ENCODE measurements around the gene ARHGEF4.
"Not testable (repeated sequence)": the region's sequence is repeated elsewhere in the genome, so short reads cannot be mapped to it uniquely, and the experiment has no call there.

ARHGEF4 gene

DNA sequence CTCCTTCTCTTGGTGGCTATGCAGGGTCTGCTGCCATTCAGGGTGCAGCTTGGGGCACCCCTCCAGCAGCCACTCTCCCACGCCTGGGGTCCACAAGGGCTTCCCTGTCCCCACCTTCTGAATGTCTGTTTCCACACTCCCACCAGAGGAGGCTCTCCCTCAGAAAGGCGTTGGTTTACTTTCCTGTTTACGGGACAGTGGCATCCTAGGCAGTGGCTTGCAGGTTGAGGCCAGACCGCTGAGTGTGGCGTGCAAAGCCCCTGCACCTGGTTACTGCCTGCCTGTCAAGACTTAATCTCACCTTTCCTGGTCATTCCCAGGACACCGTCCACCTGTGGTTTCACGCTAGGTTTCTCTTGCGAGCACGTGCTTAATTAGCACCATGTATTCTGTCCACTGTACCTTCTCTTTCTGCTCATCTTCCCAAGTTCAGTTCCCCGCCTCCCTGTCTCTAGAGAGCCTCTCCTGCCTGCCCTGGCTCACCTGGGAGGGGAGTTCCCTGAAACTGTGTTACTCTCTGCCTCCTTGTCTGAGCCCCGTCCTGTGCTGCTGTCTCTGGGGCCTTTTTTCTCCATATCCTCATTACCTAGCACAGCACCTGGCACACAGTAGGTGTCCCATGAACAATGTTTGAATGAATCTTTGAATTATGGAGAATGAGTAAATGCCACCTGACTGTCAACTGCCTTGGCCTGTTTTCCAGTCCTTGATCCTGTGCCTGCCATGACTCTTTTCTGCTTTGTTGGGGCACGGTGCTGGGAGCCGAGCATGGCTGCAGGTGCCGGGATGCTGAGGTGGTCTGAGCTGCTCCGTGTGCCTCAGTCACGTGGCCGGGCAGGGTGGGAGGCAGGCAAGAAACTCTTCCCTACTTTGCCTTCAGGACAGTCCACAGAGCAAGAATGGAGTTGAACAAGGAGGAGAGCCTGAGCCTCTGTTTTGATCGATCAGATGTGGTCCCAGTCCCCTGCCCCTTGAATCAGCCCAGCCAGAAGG is 56.4 kb downstream of the ARHGEF4 start:
- no peak for DNase-seq

- no peak for DNase-seq
These were observed 57.7 kb downstream of the ARHGEF4 start for GRCh38 chr2:130894326-130894942.

DNA sequence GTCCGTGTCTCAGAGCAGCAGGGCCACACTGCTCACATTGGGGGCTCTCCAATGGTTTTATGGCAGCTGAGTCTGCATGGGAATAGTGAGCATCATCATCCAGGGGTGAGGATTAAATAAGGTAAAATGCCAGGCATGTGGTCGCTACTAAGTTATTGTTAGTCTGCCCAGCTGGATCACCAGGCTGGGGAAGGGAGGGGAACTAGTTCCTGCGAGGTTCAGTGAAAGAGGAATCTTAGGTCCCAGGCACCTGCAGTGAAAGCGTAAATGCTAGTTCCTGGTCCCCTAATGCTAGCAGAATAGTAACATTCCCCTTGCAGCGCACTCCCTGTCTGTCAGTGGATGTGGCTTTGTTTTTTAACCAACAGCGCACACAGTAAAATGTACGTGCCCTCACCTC is 60.1 kb downstream of the ARHGEF4 start:
- no peak for DNase-seq

DNA sequence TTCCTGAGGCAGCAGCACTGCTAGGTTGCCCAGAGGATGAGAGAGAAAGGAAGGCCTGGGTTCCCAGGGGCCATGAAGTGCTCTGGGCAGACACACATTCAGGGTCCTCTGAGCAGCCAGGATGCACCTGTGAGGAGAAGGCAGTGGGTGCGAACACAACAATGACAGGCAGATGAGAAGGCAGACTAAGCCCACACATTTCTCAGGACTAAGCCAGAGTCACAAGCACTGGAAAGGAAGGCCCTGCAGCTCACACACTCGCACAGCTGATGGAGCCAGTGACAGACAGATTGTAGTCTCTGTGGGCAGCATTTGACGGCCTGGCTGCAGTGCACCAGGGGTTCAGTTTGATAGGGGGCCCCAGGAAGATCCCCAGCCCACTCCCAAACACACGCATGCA is 61.8 kb downstream of the ARHGEF4 start:
- no peak for DNase-seq

- DNase-seq, result no peak
These were observed 62.6 kb downstream of the ARHGEF4 start for GRCh38 chr2:130899306-130899705.

DNA sequence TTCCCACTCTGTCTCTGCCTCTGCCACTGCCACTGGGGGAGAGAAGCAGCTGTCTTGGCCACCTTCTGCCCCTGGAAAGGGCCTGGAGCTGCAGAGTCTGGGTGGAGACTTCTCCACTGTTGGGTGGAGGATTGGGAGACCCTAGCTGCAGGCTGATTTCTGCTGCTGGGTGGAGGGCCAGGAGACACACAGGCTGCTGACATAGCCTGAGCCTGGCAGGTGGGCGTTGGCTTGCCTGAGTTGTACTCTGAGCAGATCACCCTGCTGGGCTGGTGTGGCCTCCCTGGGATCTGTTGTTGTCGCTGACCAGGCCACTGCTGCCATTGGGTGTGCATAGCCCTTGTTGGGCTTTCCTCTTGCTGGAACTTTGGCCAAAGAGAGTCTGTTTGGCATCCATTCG is 64.3 kb downstream of the ARHGEF4 start:
- DNase-seq, result no peak

GRCh38 chr2:130901626-130902025 is 64.9 kb downstream of the ARHGEF4 start:
- not testable (repeated sequence) for DNase-seq

GRCh38 chr2:130908832-130909231 is 72.1 kb downstream of the ARHGEF4 start:
- no peak for DNase-seq

DNA sequence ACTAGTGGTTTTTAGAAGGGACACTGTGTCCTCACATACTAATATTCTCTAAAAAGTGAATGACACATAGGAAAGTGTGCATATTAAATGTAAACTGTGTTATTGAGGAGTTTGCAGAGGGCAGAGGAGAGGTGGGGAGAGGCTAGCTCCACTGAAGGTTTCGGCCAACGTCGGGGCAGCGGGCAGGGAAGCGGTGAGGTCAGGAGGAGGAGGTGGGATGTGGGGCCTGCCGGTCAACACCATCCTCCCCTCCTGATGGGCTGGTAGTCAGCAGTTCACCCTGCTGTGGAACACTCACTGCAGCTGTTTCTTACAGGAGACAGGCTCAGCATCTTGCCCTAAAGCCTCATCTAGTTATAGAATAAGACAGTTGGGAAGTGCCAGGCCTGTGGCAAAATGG is 74.2 kb downstream of the ARHGEF4 start:
- no peak for DNase-seq

- no peak for DNase-seq
These were observed 74.8 kb downstream of the ARHGEF4 start for GRCh38 chr2:130911482-130911881.

DNA sequence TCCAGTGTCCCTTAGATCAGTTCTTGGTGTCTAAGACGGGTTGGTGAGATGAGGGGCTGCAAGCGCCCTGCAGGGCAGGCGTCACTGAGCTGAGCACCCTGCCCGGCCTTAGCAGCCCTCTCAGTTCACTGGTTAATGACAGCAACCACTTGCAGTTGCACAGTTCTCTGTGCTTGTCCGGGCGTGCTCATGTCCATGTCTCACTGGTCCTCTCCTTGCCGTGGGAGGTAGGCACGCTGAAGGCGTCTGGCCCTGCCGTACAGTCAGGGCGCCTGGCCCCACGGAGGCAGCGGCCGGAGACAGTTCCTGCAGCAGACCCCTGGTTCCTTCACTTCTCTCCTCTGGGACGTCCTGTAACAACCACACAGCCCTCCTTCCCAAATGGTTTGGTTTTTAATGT is 75.3 kb downstream of the ARHGEF4 start:
- DNase-seq, result no peak

DNA sequence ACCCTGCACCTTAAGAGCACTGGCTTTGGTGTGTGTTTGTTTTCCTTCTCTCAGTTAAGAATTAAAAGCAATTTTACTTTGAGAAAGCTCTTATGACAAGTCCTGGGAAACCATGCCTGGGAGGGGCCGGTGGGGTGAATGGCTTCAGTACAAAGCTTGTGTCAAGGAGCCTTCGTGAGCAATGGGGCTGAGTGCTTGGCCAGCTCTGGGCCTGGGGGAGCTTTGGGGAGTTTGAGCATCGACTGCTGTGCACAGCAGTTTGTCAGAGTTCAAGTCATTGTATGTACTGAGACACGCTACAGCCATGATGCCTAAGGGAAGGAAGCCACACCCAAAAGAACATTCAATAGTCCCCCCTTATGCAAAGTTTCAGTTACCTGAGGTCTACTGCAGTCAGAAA is 75.8 kb downstream of the ARHGEF4 start:
- no peak for DNase-seq

DNA sequence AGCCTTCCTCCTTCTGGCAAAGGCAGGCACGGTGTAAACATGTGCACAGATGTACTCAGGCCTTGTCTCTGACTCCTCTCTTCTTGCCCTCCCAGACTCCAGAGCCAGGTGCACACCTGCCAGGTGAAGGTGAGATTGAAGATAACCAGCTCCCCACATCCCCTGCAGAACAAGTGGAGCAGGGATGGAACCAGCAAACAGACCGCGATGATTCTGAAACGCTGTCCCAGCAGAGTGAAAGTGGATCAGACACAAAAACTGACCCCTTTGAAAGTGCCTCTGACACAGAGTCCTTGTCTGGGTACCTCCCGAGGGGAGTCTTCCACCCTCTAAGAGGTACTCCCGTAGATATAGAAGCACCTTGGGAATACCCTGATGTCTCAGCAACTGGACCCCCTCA is 77.2 kb downstream of the ARHGEF4 start:
- DNase-seq, result no peak

GRCh38 chr2:130915149-130915548 is 78.4 kb downstream of the ARHGEF4 start:
- no peak for DNase-seq

DNA sequence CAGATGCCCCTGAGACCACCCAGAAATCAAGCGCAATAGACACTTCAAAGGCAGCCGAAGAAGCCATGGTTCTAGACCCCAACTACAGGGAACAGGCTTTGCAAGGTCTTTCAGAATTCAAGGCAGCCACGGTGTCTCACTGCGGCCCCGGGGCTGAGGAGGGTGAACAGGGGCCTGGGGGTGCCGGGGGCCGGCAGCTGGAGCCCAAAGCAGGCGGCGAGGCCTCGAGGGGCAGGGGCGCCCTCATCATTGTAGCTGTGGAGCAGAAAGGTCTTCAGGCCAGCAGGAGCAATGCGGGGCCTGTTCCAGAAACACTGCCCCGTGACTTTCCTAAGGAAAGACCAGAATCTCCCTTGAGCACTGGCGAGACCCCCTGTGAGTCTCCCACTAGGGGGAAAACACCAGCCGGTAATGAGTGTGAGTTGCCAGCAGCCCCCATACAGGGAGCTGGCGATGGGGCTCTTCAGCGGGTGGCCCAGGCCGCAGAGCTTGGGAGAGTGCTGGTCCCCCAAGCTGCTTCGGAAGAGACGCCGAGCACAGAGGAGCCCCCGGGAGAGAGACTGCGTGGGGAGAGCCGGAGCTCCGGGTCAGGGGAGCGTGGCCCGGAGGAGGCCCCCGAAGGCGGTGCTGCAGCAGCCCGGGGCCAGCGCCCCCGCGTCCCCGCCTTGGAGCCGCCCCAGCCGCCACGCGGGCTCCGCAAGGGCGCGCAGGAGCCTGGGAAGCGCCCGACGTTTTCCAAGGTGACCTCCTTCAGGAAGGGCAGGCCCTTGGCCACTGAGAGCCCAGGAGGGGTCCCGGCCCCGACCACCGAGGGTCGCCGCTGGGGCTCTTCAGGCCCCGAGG is 79.1 kb downstream of the ARHGEF4 start:
- no peak for DNase-seq

DNA sequence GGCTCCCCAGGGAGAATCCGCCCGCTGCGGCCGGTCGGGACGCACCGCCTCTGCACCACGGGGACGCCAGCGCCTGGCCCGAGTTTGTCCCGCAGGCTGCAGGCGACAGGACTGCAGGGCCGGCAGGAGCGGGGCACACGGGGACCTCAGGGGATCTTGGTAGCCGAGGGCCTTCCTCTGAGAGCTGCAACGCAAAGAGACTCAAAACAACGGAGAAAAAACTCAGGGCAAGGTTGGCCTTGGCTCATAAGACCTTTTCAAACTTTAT is 79.7 kb downstream of the ARHGEF4 start:
- no peak for DNase-seq

- no peak for DNase-seq
These were observed 80.4 kb downstream of the ARHGEF4 start for GRCh38 chr2:130917006-130917688.

DNA sequence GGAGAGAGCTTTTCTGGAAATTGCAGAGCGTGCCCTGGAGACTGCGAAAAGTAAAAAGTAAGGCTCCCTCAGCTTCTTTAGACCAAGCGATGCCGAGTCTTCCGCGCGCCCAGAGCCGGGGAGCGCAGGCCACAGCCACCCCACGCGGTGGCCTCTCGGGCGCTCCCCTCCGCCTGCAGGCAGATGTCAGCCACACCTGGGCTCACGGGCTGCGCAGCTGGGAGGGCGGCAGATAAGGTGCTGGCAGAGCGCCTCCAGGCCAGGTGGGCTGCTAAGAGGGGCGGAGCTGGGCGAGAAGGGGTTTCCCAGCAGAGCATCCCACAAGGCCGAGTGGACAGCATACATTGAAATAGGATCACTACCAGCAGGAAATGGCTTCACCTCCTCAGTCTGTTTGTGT is 81.7 kb downstream of the ARHGEF4 start:
- no peak for DNase-seq

GRCh38 chr2:130920415-130921163 is 83.9 kb downstream of the ARHGEF4 start:
- DNase-seq, result peak; percentile 25

DNA sequence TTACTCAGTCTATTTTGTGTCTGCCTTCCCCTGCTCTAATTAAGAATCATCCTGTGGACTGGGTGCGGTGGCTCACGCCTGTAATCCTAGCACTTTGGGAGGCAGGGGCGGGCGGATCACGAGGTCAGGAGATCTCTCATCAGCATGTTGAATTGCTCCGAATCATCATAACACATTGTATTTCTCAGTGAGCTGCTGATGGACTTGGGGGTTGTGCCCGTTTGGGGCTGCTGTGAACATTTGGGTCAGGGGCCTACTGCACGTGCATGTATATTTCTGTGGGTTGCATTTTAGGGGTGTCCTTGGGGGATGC is 84.4 kb downstream of the ARHGEF4 start:
- no peak for DNase-seq

- no peak for DNase-seq
These were observed 85.7 kb downstream of the ARHGEF4 start for GRCh38 chr2:130922417-130922816.

GRCh38 chr2:130928385-130928784 is 91.7 kb downstream of the ARHGEF4 start:
- DNase-seq, result no peak
